ENCODE measurements around the gene BNIP2.

DNA sequence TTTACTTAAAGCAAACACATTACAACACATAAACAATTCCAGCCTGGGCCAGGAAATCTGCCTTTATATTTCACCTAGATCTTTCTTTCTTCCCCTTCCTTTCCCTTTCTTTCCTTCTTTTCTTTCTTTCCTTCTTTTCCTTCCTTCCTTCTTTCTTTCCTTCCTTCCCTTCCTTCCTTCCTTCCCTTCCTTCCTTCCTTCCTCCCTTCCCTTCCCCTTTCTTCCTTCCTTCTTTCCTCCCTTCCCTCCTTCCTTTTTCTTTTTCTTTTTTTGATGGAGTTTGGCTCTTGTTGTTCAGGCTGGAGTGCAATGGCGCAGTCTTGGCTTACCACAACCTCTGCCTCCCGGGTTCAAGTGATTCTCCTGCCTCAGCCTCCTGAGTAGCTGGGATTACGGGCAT is 24.1 kb upstream of the BNIP2 start:
- TF ChIP-seq, protein P1, sequence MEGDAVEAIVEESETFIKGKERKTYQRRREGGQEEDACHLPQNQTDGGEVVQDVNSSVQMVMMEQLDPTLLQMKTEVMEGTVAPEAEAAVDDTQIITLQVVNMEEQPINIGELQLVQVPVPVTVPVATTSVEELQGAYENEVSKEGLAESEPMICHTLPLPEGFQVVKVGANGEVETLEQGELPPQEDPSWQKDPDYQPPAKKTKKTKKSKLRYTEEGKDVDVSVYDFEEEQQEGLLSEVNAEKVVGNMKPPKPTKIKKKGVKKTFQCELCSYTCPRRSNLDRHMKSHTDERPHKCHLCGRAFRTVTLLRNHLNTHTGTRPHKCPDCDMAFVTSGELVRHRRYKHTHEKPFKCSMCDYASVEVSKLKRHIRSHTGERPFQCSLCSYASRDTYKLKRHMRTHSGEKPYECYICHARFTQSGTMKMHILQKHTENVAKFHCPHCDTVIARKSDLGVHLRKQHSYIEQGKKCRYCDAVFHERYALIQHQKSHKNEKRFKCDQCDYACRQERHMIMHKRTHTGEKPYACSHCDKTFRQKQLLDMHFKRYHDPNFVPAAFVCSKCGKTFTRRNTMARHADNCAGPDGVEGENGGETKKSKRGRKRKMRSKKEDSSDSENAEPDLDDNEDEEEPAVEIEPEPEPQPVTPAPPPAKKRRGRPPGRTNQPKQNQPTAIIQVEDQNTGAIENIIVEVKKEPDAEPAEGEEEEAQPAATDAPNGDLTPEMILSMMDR (IDR thresholded peaks at IDR 0.05), result no peak
- no peak for TF ChIP-seq POLR2AphosphoS5 (IDR thresholded peaks at IDR 0.05)
- TF ChIP-seq EP300 (IDR thresholded peaks at IDR 0.05; ENCODE audit: low read depth), result no peak

All from transverse colon (tissue), 4 donors.